GM20000 (cell line): ENCODE data around the gene IFT88.

Experiments used
- DNase-seq: peaks from one replicate; pipeline ENCODE4 v3.0.0; 2012; ENCODE audit warnings: low spot score
- TF ChIP-seq, protein P1 (sequence below): IDR thresholded peaks from 2 replicates; pipeline ENCODE4 v1.5.1; 2012; ENCODE audit warnings: mild to moderate bottlenecking, control low read depth; ENCODE audit errors: extremely low read depth, missing control alignments

IFT88 gene

DNA sequence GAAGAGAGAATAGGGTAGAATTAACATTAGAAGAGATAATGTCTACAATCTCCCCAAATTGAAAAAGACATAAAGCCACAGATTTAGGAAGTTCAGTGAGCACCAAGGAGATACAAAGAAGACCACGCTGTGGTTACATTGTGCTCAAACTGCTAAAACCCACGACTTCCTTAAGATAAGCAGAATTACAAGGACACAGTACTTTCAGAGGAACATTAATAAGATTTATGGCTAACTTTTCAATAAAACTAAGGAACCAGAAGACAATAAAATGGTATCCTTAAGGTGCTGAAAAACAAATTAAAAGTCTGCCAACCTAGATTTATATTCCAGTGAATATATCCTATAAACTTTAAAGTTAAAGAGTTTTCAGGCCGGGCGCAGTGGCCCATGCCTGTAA, 129.1 kb downstream of the IFT88 start:
- DNase-seq: no peak
- TF ChIP-seq, protein P1, sequence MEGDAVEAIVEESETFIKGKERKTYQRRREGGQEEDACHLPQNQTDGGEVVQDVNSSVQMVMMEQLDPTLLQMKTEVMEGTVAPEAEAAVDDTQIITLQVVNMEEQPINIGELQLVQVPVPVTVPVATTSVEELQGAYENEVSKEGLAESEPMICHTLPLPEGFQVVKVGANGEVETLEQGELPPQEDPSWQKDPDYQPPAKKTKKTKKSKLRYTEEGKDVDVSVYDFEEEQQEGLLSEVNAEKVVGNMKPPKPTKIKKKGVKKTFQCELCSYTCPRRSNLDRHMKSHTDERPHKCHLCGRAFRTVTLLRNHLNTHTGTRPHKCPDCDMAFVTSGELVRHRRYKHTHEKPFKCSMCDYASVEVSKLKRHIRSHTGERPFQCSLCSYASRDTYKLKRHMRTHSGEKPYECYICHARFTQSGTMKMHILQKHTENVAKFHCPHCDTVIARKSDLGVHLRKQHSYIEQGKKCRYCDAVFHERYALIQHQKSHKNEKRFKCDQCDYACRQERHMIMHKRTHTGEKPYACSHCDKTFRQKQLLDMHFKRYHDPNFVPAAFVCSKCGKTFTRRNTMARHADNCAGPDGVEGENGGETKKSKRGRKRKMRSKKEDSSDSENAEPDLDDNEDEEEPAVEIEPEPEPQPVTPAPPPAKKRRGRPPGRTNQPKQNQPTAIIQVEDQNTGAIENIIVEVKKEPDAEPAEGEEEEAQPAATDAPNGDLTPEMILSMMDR: no peak

DNA sequence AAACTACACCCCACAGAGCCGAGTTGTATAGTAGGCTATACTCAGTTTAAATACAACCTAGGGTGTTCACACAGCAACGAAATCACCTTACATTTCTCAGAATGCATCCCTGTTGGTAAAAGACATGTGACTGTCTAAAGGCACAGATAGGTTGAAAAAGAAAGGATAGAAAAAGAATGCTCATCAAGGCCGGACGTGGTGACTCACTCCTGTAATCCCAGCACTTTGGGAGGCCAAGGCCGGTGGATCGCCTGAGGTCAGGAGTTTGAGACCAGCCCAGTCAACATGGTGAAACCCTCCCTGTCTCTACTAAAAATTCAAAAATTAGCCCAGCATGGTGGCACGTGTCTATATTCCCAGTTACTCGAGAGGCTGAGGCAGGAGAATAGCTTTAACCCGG, 132.8 kb downstream of the IFT88 start:
- DNase-seq: no peak
- TF ChIP-seq, protein P1: no peak

DNA sequence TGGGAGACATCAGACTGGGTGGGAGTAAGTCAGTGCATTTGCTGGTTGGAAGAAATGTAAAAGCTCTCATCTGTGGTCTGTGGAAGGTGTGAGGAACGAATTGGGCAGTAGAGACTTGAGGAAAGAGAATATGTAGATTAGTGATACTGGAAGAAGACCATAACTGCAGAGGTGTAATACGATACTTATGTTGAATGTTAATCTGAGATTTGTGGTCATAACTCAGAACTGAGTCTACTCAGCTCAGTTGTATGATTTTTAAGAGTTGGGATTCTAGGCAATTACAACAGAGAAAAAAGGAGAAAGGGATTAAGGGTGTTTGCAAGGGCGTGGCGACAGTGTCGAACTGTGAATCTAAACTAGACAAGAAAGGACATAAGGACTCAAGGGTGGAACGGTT, 133.3 kb downstream of the IFT88 start:
- TF ChIP-seq, protein P1: no peak
- no peak for DNase-seq

- TF ChIP-seq, protein P1: no peak
- no peak for DNase-seq
Measured at GRCh38 chr13:20701461-20701860, 134.5 kb downstream of the IFT88 start.

DNA sequence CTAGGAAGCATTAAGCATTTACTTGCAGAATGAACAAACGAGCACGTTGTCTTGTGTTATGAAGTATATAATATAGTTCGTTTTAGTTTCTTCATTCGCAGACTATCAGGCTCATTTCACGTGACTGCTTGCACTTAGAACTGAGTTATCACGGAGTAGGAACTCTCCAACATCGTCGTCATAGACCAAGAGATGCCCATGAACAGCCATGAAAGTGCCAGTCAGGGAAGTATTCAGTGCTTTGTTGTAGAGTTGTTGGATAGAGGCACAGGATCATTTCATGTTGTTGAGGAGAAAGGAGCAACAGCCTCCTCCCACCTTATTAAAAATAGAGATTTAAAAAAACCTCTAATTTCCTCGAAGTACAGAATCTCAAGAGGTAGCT, 135.6 kb downstream of the IFT88 start:
- TF ChIP-seq, protein P1: no peak

DNA sequence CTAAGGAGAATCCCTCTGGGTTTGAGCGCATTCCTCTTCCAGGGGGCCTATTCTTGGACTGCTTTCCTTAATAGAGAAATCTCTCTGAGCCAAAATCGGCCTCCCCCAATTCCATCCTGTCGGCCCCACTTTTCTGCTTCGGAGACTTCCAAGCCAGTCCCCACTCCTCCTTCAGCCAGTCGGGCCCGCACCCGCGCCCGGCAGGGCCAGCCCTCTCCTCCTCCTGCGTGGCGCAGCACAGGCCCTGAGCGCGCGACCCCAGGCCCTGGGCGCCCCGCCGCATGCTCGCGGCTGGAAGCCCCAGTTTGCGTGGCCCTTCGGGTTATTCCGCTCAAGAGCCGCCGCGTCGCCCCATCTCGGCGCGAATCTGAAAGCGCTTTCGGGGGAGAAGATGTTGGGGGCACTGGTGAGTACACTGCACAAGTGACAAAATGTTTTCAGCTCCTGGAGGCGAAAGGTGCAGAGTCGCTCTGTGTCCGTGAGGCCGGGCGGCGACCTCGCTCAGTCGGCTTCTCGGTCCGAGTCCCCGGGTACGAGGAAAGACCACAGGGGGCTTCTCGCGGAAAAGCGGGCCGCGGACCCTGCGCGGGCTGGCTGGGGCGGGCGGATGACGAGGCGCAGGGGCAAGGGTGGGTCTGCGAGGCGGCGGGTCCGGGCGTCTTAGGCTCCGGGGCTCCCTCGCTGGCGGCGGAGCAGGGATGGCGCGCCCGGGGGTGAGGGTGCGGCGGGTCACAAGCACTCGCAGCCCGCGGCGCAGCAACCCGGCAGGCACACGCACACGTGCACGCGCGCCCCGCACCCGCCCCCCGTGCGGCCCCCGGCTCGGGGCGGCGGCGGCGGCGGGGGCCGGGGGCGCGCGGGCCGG, 136.2 kb downstream of the IFT88 start, which contains the start of gene IL17D:
Gene IL17D, plus strand, starts transcription at position 785 of the 865 bp plus-strand sequence. CDS start 303 bp downstream, outside the sequence.
- DNase-seq: peak; percentile 82
- TF ChIP-seq, protein P1: no peak

More for the DNA sequence above, 135.6 kb downstream of the IFT88 start:
- DNase-seq: peak; percentile 35

DNA sequence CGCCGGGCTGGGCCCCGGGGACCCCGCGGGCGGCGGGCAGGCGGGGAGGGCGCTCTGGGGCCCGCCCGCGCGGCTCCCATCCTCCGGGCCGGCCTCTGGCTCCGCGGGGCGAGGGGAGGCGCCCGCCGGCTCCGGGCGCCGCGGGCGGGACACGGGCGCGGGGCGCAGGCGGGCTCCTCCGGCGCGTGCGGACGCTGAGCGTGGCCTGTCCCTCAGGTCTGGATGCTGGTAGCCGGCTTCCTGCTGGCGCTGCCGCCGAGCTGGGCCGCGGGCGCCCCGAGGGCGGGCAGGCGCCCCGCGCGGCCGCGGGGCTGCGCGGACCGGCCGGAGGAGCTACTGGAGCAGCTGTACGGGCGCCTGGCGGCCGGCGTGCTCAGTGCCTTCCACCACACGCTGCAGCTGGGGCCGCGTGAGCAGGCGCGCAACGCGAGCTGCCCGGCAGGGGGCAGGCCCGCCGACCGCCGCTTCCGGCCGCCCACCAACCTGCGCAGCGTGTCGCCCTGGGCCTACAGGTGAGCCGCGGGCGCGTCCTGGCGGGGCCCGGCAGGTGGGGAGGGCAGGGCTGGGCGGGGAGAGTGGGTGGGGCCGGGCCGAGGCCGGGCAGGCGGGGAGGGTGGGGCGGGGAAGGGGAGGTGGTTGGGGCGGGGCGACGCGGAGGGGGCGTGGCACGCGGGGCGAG, 137.0 kb downstream of the IFT88 start:
- TF ChIP-seq, protein P1: peak; percentile 78
- DNase-seq: peak; percentile 97
